ENCODE measurements around the gene SLC25A26.

Gene SLC25A26, protein sequence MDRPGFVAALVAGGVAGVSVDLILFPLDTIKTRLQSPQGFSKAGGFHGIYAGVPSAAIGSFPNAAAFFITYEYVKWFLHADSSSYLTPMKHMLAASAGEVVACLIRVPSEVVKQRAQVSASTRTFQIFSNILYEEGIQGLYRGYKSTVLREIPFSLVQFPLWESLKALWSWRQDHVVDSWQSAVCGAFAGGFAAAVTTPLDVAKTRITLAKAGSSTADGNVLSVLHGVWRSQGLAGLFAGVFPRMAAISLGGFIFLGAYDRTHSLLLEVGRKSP

GRCh38 chr3:66220602-66221377 is at the start of gene SLC25A26:
Gene SLC25A26 (plus strand): TSS chr3:66221001. CDS start chr3:66221095, 94 bp downstream.
- Mint-ChIP-seq H3K9me3 (no peaks in the 10 kb centered on the region), H3K36me3 (ENCODE audit: low read depth) (peaks cover 23% of the 10 kb centered on the region), H3K27ac (peak within 1 kb of the TSS; percentile 96), H3K27me3 (ENCODE audit: low read depth, poor library complexity) (peaks cover 18% of the 10 kb centered on the region), H3K4me3 (peak within 1 kb of the TSS; percentile 99), H3K4me1 (peaks cover 17% of the 10 kb centered on the region)
- TF ChIP-seq CTCF (IDR thresholded peaks at IDR 0.05): no peak
- peak; percentile 97 for DNase-seq

DNA sequence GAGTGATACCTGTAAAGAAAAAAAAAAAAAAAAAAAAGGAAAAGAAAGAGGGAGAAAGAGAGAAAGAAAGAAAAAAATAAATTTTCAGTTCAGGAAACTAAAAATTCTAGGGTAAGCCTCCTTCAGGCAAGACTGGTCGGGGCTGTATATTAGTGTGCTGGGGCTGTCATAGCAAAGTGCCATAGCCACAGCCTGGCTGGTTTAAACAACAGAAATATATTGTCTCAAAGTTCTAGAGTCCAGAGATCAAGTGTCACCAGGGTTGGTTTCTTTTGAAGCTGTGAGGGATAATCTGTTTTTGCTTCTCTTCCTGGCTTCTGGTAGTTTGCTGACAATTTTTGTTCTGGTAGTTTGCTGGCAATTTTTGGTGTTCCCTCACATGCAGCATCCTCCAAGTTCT is 48.4 kb upstream of the SLC25A26 start:
- no peaks in the 10 kb centered on the region for H3K27me3 Mint-ChIP-seq (ENCODE audit: low read depth, poor library complexity)
- H3K4me1 Mint-ChIP-seq: no peaks in the 10 kb centered on the region
- no peaks in the 10 kb centered on the region for H3K36me3 Mint-ChIP-seq (ENCODE audit: low read depth)
- no peak for TF ChIP-seq CTCF (IDR thresholded peaks at IDR 0.05)
- H3K9me3 Mint-ChIP-seq: no peaks in the 10 kb centered on the region
- H3K4me3 Mint-ChIP-seq: no peak overlapping the region
- no peak overlapping the region for H3K27ac Mint-ChIP-seq
- DNase-seq: no peak

GRCh38 chr3:66177026-66177425 is 43.8 kb upstream of the SLC25A26 start:
- Mint-ChIP-seq H3K27me3 (ENCODE audit: low read depth, poor library complexity) (peaks cover 4% of the 10 kb centered on the region), H3K4me3 (no peak overlapping the region), H3K9me3 (no peaks in the 10 kb centered on the region), H3K4me1 (peaks cover 8% of the 10 kb centered on the region), H3K36me3 (ENCODE audit: low read depth) (no peaks in the 10 kb centered on the region), H3K27ac (no peak overlapping the region)
- no peak for TF ChIP-seq CTCF (IDR thresholded peaks at IDR 0.05)
- DNase-seq: no peak

DNA sequence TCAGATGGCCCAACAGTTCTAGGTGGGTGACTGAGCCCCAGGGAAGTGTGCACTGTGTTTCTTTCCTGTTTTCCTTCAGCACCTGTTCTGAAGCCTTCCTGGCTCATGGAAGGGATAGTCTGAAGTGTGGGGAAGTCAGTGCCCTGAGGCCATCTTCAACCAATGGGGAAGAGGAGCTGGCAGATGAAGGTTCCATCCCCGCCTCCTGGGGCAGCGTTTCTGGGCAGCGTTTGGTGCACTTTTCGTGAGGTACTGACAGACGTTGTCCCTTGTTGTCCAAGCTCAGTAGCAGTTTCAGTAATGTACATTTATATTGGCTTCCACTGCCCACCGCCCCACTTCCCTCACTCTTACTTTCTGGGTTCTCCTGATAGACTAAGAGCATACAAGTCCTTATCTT is 42.6 kb upstream of the SLC25A26 start:
- H3K27me3 Mint-ChIP-seq (ENCODE audit: low read depth, poor library complexity): peaks cover 5% of the 10 kb centered on the region
- H3K36me3 Mint-ChIP-seq (ENCODE audit: low read depth): no peaks in the 10 kb centered on the region
- peaks cover 8% of the 10 kb centered on the region for H3K4me1 Mint-ChIP-seq
- no peak for TF ChIP-seq CTCF (IDR thresholded peaks at IDR 0.05)
- DNase-seq: no peak
- no peaks in the 10 kb centered on the region for H3K9me3 Mint-ChIP-seq
- no peak overlapping the region for H3K4me3 Mint-ChIP-seq
- no peak overlapping the region for H3K27ac Mint-ChIP-seq

DNA sequence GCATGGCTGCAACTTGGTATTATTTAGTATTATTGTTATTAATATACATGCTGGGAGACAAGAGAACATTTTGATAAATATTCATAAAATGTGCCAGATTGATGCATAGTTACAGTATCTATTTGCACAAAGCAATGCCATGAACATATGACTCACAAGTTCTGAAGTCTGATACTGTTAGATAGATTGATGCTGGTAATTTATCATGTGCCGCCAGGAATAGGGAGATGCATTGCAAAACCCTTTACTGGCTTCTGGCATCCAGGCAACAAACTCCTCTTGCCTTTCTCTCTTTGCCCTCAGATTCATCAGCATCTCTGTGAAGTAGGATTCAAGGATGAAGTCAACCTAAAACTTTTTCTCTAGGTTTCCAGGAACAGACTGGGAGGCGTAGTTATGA is 41.0 kb upstream of the SLC25A26 start:
- Mint-ChIP-seq H3K4me1 (peaks cover 8% of the 10 kb centered on the region), H3K27ac (no peak overlapping the region), H3K36me3 (ENCODE audit: low read depth) (no peaks in the 10 kb centered on the region), H3K4me3 (no peak overlapping the region), H3K27me3 (ENCODE audit: low read depth, poor library complexity) (peaks cover 17% of the 10 kb centered on the region), H3K9me3 (no peaks in the 10 kb centered on the region)
- no peak for DNase-seq
- TF ChIP-seq CTCF (IDR thresholded peaks at IDR 0.05): no peak
